Fibroblast of villous mesenchyme (primary cell): ENCODE measurements around the gene INAFM2. TPM values are rescaled to one million over a fixed set of nuclear protein-coding genes. Genes with fewer than 3 reads are reported as not detected.

Experiments
- DNase-seq: peaks from one replicate; pipeline ENCODE4 v3.0.0-alpha.2; 2010; ENCODE audit warnings: low read depth
- H3K4me3 ChIP-seq: 2 replicates; pipeline ENCODE4 v1.5.1; 2011; ENCODE audit warnings: low read depth, mild to moderate bottlenecking, low read length
- CTCF ChIP-seq: IDR thresholded peaks from 2 replicates; pipeline ENCODE4 v1.5.1; 2012; ENCODE audit warnings: low read depth, mild to moderate bottlenecking, low read length; ENCODE audit not compliant: insufficient read depth
- total RNA-seq: library from RNA; depleted of rRNA; stranded (reverse); fragments of >200 nt; gene quantifications from 2 replicates; pipeline ENCODE4 v1.2.3, GENCODE V29; 2012

INAFM2 gene
- total RNA-seq, 1 donor = 16.8 TPM

- no peak for DNase-seq
- H3K4me3 ChIP-seq = peak overlapping the region; percentile 63
- TF ChIP-seq CTCF = no peak
Observed at GRCh38 chr15:40358471-40359353, 35.2 kb downstream of the INAFM2 start.

GRCh38 chr15:40360015-40360414, 36.5 kb downstream of the INAFM2 start:
- TF ChIP-seq CTCF = no peak
- no peak for DNase-seq
- no peak overlapping the region for H3K4me3 ChIP-seq

GRCh38 chr15:40361640-40362039, 38.1 kb downstream of the INAFM2 start:
- TF ChIP-seq CTCF = no peak
- no peak overlapping the region for H3K4me3 ChIP-seq
- no peak for DNase-seq

GRCh38 chr15:40363611-40364010, 40.1 kb downstream of the INAFM2 start:
- no peak for DNase-seq
- H3K4me3 ChIP-seq = no peak overlapping the region
- TF ChIP-seq CTCF = no peak

- TF ChIP-seq CTCF = no peak
- DNase-seq = no peak
- no peak overlapping the region for H3K4me3 ChIP-seq
Observed at GRCh38 chr15:40364251-40364650, 40.8 kb downstream of the INAFM2 start.

- H3K4me3 ChIP-seq = no peak overlapping the region
- TF ChIP-seq CTCF = no peak
- no peak for DNase-seq
Observed at GRCh38 chr15:40365016-40365415, 41.5 kb downstream of the INAFM2 start.
